ENCODE results near the gene MPND. TPM values are rescaled to one million over a fixed set of nuclear protein-coding genes. Genes with fewer than 3 reads are reported as not detected.

The MPND gene
- total RNA-seq, 1 experiment from 2014 or later = 24.3 TPM

DNA sequence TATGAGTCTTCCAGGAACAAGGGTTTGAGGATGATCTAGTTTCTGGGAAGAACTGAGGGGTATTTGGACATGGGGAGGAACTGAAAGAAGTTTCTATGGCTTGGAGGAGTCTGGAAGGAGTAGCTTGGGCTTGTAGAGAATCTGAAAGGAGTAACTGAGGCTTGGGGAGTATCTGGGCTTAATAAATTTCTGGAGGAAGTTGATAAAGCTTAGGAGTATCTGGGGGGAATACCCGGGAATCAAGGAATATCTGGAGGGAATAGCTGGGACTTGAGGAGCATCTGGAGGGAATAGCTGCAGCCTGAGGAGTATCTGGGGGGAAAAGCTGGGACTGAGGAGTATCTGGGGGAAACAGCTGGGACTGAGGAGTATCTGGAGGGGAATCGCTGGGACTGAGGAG is 22.9 kb upstream of the MPND start:
- Histone ChIP-seq H3K79me2 (ENCODE audit: insufficient read depth, low read length) (no peaks in the 10 kb centered on the region), H3K9me3 (ENCODE audit: control insufficient read depth in 1 of 2, insufficient read depth in 1 of 2, low read depth in 1 of 2, low read length in 2 of 2) (no peaks in the 10 kb centered on the region), H4K20me1 (ENCODE audit: insufficient read depth) (no peaks in the 10 kb centered on the region), H3K4me2 (ENCODE audit: low read length) (no peak overlapping the region), H3K4me1 (ENCODE audit: control insufficient read depth in 1 of 2, insufficient read depth in 2 of 2, low read length in 2 of 2) (no peaks in the 10 kb centered on the region), H3K4me3 (replicated peaks in 1 of 2; ENCODE audit: low read depth in 1 of 2, low read length in 2 of 2) (no peak overlapping the region), H3K9ac (ENCODE audit: low read length) (no peak overlapping the region), H3K9me2 (ENCODE audit: insufficient read depth) (no peaks in the 10 kb centered on the region), H2AFZ (ENCODE audit: low read depth, low read length, poor library complexity, severe bottlenecking) (no peak overlapping the region), H3K27me3 (ENCODE audit: insufficient read depth, low read length) (no peaks in the 10 kb centered on the region), H3K36me3 (ENCODE audit: control insufficient read depth in 1 of 2, insufficient read depth in 2 of 2, low read length in 2 of 2) (no peaks in the 10 kb centered on the region), H3K27ac (ENCODE audit: low read depth, low read length) (no peak overlapping the region)
- ChIA-PET RAD21 (ENCODE audit: low non-redundant PET in 1 of 2, low total read pairs in 2 of 2, uncharacterized antibody in 2 of 2, unreplicated experiment in 2 of 2) (no interaction called here), POLR2A (interaction anchor here (2.8 kb wide), 1 partner anchor 23 kb away, joined by 11 read pairs; the partner anchor contains the start of gene MPND), CTCF (no interaction called here)
- BruUV-seq (replicated peaks) = no TSS peak
- ATAC-seq = no peak
- intact Hi-C loops (cut with micrococcal nuclease) = no loop called here
- TF ChIP-seq, protein P1, sequence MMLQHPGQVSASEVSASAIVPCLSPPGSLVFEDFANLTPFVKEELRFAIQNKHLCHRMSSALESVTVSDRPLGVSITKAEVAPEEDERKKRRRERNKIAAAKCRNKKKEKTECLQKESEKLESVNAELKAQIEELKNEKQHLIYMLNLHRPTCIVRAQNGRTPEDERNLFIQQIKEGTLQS (IDR thresholded peaks at IDR 0.05) = no peak
- no peak for TF ChIP-seq ELF1 (IDR thresholded peaks at IDR 0.05; ENCODE audit: borderline replicate concordance, low read depth)
- TF ChIP-seq FOSL1 (IDR thresholded peaks at IDR 0.05; ENCODE audit: low read depth) = no peak
- no peak for TF ChIP-seq ZNF274 (IDR thresholded peaks at IDR 0.05; ENCODE audit: low read depth, low read length)
- no peak for TF ChIP-seq EGR1 (IDR thresholded peaks at IDR 0.05; ENCODE audit: low read depth)
- DNase-seq (ENCODE audit: low read depth, low spot score) = no peak

DNA sequence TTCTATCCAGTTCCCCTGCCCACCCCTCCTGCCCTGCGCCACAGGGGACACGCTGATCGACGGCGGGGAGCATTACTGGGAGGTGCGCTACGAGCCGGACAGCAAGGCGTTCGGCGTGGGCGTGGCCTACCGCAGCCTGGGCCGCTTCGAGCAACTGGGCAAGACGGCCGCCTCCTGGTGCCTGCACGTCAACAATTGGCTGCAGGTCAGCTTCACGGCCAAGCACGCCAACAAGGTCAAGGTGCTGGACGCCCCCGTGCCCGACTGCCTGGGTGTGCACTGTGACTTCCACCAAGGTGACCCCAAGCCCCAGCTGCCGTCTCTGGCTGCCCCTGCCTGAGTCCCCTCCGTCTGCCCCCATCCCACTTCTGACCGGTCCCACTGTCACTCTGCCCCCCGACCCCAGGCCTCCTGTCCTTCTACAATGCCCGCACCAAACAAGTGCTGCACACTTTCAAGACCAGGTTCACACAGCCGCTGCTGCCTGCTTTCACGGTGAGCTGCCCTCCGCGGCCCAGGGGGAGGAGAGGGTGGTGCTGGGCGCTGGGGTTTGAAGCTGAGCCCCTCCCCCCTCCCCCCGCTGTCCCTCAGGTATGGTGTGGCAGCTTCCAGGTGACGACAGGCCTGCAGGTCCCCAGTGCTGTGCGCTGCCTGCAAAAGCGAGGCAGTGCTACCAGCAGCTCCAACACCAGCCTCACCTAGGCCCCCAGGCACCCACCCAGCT is 20.3 kb upstream of the MPND start:
- Histone ChIP-seq H3K27me3 (ENCODE audit: insufficient read depth, low read length) (no peaks in the 10 kb centered on the region), H3K79me2 (ENCODE audit: insufficient read depth, low read length) (no peaks in the 10 kb centered on the region), H3K4me3 (replicated peaks in 1 of 2; ENCODE audit: low read depth in 1 of 2, low read length in 2 of 2) (no peak overlapping the region), H4K20me1 (ENCODE audit: insufficient read depth) (no peaks in the 10 kb centered on the region), H3K9me3 (ENCODE audit: control insufficient read depth in 1 of 2, insufficient read depth in 1 of 2, low read depth in 1 of 2, low read length in 2 of 2) (no peaks in the 10 kb centered on the region), H3K4me1 (ENCODE audit: control insufficient read depth in 1 of 2, insufficient read depth in 2 of 2, low read length in 2 of 2) (peaks cover 7 to 11% of the 10 kb centered on the region in 2 experiments), H3K9me2 (ENCODE audit: insufficient read depth) (no peaks in the 10 kb centered on the region), H3K36me3 (ENCODE audit: control insufficient read depth in 1 of 2, insufficient read depth in 2 of 2, low read length in 2 of 2) (no peaks in the 10 kb centered on the region), H3K4me2 (ENCODE audit: low read length) (no peak overlapping the region), H3K27ac (ENCODE audit: low read depth, low read length) (no peak overlapping the region), H3K9ac (ENCODE audit: low read length) (no peak overlapping the region), H2AFZ (ENCODE audit: low read depth, low read length, poor library complexity, severe bottlenecking) (no peak overlapping the region)
- TF ChIP-seq EZH2phosphoT487 (IDR thresholded peaks at IDR 0.05; ENCODE audit: borderline replicate concordance) (no peak), JUND (IDR thresholded peaks at IDR 0.05) (no peak), CEBPB (IDR thresholded peaks at IDR 0.05; ENCODE audit: low read depth) (no peak), ELF1 (IDR thresholded peaks at IDR 0.05; ENCODE audit: borderline replicate concordance, low read depth) (no peak), ZFX (IDR thresholded peaks at IDR 0.05) (no peak), ZNF274 (IDR thresholded peaks at IDR 0.05; ENCODE audit: low read depth, low read length) (no peak), TCF7L2 (IDR thresholded peaks at IDR 0.05; ENCODE audit: borderline replicate concordance, extremely low read depth, insufficient read depth, insufficient read length) (no peak), SP1 (IDR thresholded peaks at IDR 0.05; ENCODE audit: low read depth) (no peak)
- TF ChIP-seq, protein P1 (IDR thresholded peaks at IDR 0.05) = no peak
- RAD21 ChIA-PET (ENCODE audit: low non-redundant PET in 1 of 2, low total read pairs in 2 of 2, uncharacterized antibody in 2 of 2, unreplicated experiment in 2 of 2) = no interaction called here
- CTCF ChIA-PET = interaction anchor here (0.6 kb wide), 1 partner anchor 7 kb away, joined by 4 read pairs; no protein-coding TSS in a partner anchor
- intact Hi-C loops (cut with micrococcal nuclease) = no loop called here
- POLR2A ChIA-PET = interaction anchor here (2.8 kb wide), 1 partner anchor 20 kb away, joined by 11 read pairs; the partner anchor contains the start of gene MPND
- ATAC-seq (no peak), DNase-seq (ENCODE audit: low read depth, low spot score) (no peak)
- no TSS peak for BruUV-seq (replicated peaks)
